ENCODE data around the gene ETS1.

DNA sequence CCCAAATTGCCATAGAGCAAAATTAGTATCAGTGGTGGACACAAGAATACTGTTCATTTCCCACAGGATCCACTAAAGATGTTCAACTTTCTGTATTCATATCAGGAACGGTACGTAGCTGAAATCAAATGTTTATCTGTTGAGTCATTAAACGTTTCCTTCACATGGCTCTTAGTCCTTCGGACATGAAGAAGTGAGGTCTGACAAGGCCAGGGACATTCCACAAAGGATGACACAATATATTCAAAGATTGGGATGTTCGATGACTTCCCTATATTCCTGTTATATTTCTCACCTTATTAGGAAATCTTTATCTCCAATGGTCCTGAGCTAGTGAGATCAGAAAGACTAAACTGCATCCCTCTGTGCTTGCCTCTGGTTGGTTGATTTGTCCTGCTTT, 129.0 kb downstream of the ETS1 start:
- TF ChIP-seq, protein P1, sequence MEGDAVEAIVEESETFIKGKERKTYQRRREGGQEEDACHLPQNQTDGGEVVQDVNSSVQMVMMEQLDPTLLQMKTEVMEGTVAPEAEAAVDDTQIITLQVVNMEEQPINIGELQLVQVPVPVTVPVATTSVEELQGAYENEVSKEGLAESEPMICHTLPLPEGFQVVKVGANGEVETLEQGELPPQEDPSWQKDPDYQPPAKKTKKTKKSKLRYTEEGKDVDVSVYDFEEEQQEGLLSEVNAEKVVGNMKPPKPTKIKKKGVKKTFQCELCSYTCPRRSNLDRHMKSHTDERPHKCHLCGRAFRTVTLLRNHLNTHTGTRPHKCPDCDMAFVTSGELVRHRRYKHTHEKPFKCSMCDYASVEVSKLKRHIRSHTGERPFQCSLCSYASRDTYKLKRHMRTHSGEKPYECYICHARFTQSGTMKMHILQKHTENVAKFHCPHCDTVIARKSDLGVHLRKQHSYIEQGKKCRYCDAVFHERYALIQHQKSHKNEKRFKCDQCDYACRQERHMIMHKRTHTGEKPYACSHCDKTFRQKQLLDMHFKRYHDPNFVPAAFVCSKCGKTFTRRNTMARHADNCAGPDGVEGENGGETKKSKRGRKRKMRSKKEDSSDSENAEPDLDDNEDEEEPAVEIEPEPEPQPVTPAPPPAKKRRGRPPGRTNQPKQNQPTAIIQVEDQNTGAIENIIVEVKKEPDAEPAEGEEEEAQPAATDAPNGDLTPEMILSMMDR (conservative IDR thresholded peaks at IDR 0.05; ENCODE audit: low read depth, low read length), result no peak
- no peak for TF ChIP-seq EZH2 (IDR thresholded peaks at IDR 0.05; ENCODE audit: borderline replicate concordance, low read depth, low read length, poor library complexity, severe bottlenecking)

Measured in A673 (cell line).